Naive thymus-derived CD8-positive, alpha-beta T cell (primary cell): Measurements from ENCODE around the gene ANKRD53. TPM values are rescaled to one million over a fixed set of nuclear protein-coding genes. Genes with fewer than 3 reads are reported as not detected.
A peak's percentile ranks its signal among the peaks of the same experiment; 100 is the strongest.
"Not testable (repeated sequence)": the region's sequence is repeated elsewhere in the genome, so short reads cannot be mapped to it uniquely, and the experiment has no call there.

Source experiments
- ATAC-seq, 2 donors: fragments of 150-1000 bp; cut with Tn5 transposase in 1 of 2; sonication (Bioruptor Pico), chemical (Tn5 transposase) in 1 of 2; 1 replicate in 1 of 2; 2 replicates in 1 of 2; pipeline ENCODE4 v1.10.0; 2021; ENCODE audit warnings: mild to moderate bottlenecking in 2 of 2, moderate library complexity in 2 of 2
- POLR2A ChIA-PET: fragments of 350-600 bp; sonication (Branson Sonifier 250); formaldehyde crosslinking; loops from one replicate; lab custom pipeline; 2021; ENCODE audit warnings: antibody characterized with exemption; lab: Charles Lee
- DNase-seq, 10 donors: peaks; one replicate each; pipeline versions ENCODE4 v3.0.0 to v3.0.0-alpha.2; 2020 to 2022
- H3K27ac Mint-ChIP-seq, 10 donors: one replicate each; pipeline ENCODE4 v1.8.0; 2020 to 2022; ENCODE audit warnings: mild to moderate bottlenecking in 10 of 10, mixed read lengths in 10 of 10, moderate library complexity in 4 of 10, inconsistent platforms in 1 of 10
- H3K27me3 Mint-ChIP-seq, 5 donors: one replicate each; pipeline ENCODE4 v1.8.0; 2021 to 2022; ENCODE audit warnings: mixed read lengths in 5 of 5
- H3K36me3 Mint-ChIP-seq, 3 donors: one replicate each; pipeline ENCODE4 v1.8.0; 2020 to 2022; ENCODE audit warnings: mixed read lengths in 3 of 3, mild to moderate bottlenecking in 2 of 3, inconsistent platforms in 1 of 3
- H3K4me1 Mint-ChIP-seq, 4 donors: one replicate each; pipeline ENCODE4 v1.8.0; 2021 to 2022; ENCODE audit warnings: mixed read lengths in 4 of 4
- H3K4me3 Mint-ChIP-seq, 10 donors: one replicate each; pipeline ENCODE4 v1.8.0; 2020 to 2022; ENCODE audit warnings: mild to moderate bottlenecking in 10 of 10, mixed read lengths in 10 of 10, moderate library complexity in 6 of 10, inconsistent platforms in 1 of 10
- H3K9me3 Mint-ChIP-seq, 9 donors: one replicate each; pipeline ENCODE4 v1.8.0; 2020 to 2022; ENCODE audit warnings: mixed read lengths in 9 of 9, mild to moderate bottlenecking in 3 of 9, inconsistent platforms in 1 of 9, moderate library complexity in 1 of 9
- polyA plus RNA-seq, 3 donors: library from polyadenylated mRNA; unstranded; fragments of 300-500 nt; fragmentation: Illumina TruSeq; gene quantifications; one replicate each; pipeline ENCODE4 v1.2.3, GENCODE V29; 2021
- total RNA-seq, 8 experiments: library from RNA in 2 of 8; stranded (reverse) in 2 of 8; gene quantifications; one replicate each; pipeline ENCODE4 v1.2.3 and lab custom pipeline; 2021 to 2026

The ANKRD53 gene
- total and polyA plus RNA-seq, 5 experiments from 2014 or later: 1.3 to 1.6 TPM; not detected in 3

DNA sequence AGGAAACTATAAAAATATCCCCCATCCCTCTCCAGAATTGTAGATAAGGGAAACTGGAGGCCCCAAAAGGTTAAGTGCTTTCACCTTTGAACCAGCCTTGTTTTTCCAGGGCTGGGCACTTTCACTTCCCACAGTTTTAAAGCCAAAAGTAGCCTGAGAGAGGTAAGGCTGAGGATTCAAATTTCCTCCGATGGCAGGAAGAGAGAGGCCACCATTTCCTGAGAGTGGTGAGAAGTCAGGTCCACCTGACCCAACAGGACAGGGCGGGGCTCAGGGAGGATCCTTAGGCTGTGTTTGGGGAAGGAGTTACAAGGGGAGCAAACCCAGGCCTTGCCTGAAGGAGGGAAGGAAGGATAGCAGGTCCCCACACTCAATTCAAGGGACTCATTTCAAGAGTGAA, 20.9 kb downstream of the ANKRD53 start:
- Mint-ChIP-seq H3K27ac (peak overlapping the region in 1 of 10 donors; percentile 13), H3K9me3 (no peaks in the 10 kb centered on the region), H3K4me3 (no peak overlapping the region), H3K27me3 (peaks cover 0 to 3% (median 1%) of the 10 kb centered on the region in 5 donors), H3K4me1 (peaks cover 7 to 19% (median 12%) of the 10 kb centered on the region in 4 donors), H3K36me3 (no peaks in the 10 kb centered on the region)
- ATAC-seq (no peak), DNase-seq (no peak)
- POLR2A ChIA-PET: interaction anchor here (2.3 kb wide), 1 partner anchor 69 kb away, joined by 11 read pairs; the partner anchor contains the start of gene NAGK

- H3K27ac Mint-ChIP-seq, H3K9me3 Mint-ChIP-seq, H3K36me3 Mint-ChIP-seq, ATAC-seq, H3K27me3 Mint-ChIP-seq, DNase-seq: not testable (repeated sequence)
- Mint-ChIP-seq H3K4me1 (peaks cover 7 to 19% (median 12%) of the 10 kb centered on the region in 4 donors), H3K4me3 (peak overlapping the region in 1 of 10 donors; percentile 7)
- POLR2A ChIA-PET: interaction anchor here (0.9 to 2.3 kb wide), 2 partner anchors 10 to 68 kb away, joined by 3 to 11 read pairs; partner anchors contain the start of gene NAGK
Measured at GRCh38 chr2:70999931-71000330, 21.5 kb downstream of the ANKRD53 start.

GRCh38 chr2:71000780-71001591, 22.6 kb downstream of the ANKRD53 start:
- DNase-seq: peak; percentile 65 to 87 (median 78)
- Mint-ChIP-seq H3K27ac (peak overlapping the region in 9 of 10 donors; percentile 43 to 91 (median 80)), H3K9me3 (no peaks in the 10 kb centered on the region), H3K27me3 (peaks cover 1 to 8% (median 6%) of the 10 kb centered on the region in 5 donors), H3K36me3 (no peaks in the 10 kb centered on the region), H3K4me3 (peak overlapping the region; percentile 3 to 76 (median 53)), H3K4me1 (peaks cover 0 to 12% (median 7%) of the 10 kb centered on the region in 4 donors)
- POLR2A ChIA-PET: interaction anchor here (0.6 to 2.3 kb wide), 5 partner anchors 11 to 67 kb away, joined by 3 to 11 read pairs (median 3); partner anchors contain the start of genes ANKRD53 and NAGK
- peak; percentile 96 to 99 for ATAC-seq

- Mint-ChIP-seq H3K9me3 (no peaks in the 10 kb centered on the region), H3K4me3 (no peak overlapping the region), H3K27me3 (peaks cover 1 to 10% (median 6%) of the 10 kb centered on the region in 5 donors), H3K36me3 (no peaks in the 10 kb centered on the region), H3K4me1 (peaks cover 0 to 11% (median 7%) of the 10 kb centered on the region in 4 donors), H3K27ac (peak overlapping the region in 3 of 10 donors; percentile 20 to 91 (median 65))
- DNase-seq (no peak), ATAC-seq (no peak)
- POLR2A ChIA-PET: interaction anchor here (0.6 to 2.3 kb wide), 4 partner anchors 17 to 67 kb away, joined by 3 to 11 read pairs (median 5); partner anchors contain the start of genes ANKRD53 and NAGK
Measured at GRCh38 chr2:71001592-71001927, 23.1 kb downstream of the ANKRD53 start.

DNA sequence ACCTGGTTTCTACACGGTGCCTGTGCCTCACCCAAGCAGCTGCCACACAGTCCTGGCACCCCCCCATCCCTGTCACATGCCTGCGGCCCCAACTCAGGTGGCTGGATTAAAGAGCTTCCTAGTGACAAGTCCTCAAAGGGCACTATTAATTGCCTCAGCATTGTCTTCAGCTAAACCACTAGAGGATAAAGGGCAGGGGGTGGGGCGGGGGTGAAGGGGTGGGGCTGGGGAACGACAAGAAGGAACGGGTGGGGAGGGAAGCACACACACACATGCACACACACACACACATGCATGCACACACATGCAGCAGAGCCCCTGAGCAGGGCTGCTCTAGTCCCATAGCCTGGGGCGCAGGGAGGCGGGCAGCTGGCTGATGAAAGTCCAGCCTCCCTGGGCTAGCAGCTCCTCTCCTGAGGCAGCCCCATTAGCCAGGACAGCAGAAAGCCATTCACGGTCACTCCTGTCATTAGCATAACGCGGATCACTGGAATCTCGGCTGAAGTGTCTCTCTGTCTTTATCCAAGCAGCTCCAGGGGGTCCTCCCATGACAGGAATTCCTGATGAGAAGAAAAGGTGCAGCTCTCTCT, 23.6 kb downstream of the ANKRD53 start:
- Mint-ChIP-seq H3K4me3 (no peak overlapping the region), H3K9me3 (no peaks in the 10 kb centered on the region), H3K27ac (no peak overlapping the region), H3K4me1 (peaks cover 0 to 11% (median 7%) of the 10 kb centered on the region in 4 donors), H3K36me3 (no peaks in the 10 kb centered on the region), H3K27me3 (peaks cover 1 to 10% (median 6%) of the 10 kb centered on the region in 5 donors)
- ATAC-seq (no peak), DNase-seq (no peak)
- POLR2A ChIA-PET: interaction anchor here (0.9 to 1.4 kb wide), 2 partner anchors 17 to 24 kb away, joined by 3 to 7 read pairs; partner anchors contain the start of gene ANKRD53

GRCh38 chr2:71003396-71003795, 25.0 kb downstream of the ANKRD53 start:
- POLR2A ChIA-PET: no interaction called here
- peaks cover 5 to 13% (median 13%) of the 10 kb centered on the region in 5 donors for H3K27me3 Mint-ChIP-seq
- ATAC-seq (no peak), DNase-seq (no peak)
- H3K36me3 Mint-ChIP-seq: no peaks in the 10 kb centered on the region
- H3K9me3 Mint-ChIP-seq: no peaks in the 10 kb centered on the region
- peak overlapping the region in 1 of 10 donors; percentile 52 for H3K27ac Mint-ChIP-seq
- peaks cover 0 to 11% (median 7%) of the 10 kb centered on the region in 4 donors for H3K4me1 Mint-ChIP-seq
- no peak overlapping the region for H3K4me3 Mint-ChIP-seq

DNA sequence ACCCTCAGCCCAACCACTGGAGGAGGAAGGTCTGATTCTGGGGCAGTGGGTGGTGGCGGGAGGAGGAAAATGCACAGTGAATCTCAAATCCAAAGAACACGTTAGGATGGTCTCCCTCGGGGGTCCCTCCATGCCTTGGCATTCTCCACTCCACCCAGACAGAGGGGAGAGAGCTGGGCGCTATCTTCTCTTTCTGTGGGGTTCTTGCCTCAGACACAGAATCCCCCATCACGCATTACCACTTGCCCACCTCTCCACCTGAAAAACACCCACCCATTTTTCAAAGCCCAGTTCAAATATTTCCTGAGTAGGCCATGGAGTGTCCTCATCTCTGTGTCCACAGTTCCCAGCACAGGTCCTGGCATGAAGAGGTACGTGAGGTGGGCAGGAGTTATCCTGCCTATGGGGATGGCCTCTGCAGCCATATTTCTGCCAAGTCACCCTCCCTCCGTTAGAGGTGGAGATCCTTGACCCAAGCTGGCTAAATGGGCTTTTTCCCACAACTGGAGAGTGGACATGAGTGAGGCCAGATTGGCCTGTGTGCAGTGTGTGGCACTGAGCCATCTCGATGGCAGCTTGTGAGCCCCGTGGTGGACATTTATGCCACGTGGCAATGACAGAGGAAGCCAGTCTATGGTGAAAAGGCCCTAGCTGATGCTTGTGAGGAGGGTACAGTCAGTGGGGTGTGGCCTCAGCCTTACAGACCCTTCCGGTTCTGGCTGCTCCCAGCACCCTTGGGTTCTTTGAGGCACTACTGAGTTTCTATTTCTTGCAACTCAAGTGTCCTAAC, 25.7 kb downstream of the ANKRD53 start:
- Mint-ChIP-seq H3K4me1 (peaks cover 0 to 11% (median 7%) of the 10 kb centered on the region in 4 donors), H3K4me3 (no peak overlapping the region), H3K27me3 (peaks cover 7 to 21% (median 19%) of the 10 kb centered on the region in 5 donors), H3K36me3 (no peaks in the 10 kb centered on the region), H3K9me3 (no peaks in the 10 kb centered on the region), H3K27ac (no peak overlapping the region)
- POLR2A ChIA-PET: interaction anchor here (1.0 kb wide), 1 partner anchor 64 kb away, joined by 4 read pairs; the partner anchor contains the start of gene NAGK
- no peak for DNase-seq
- no peak for ATAC-seq

- peaks cover 0 to 1% (median 0%) of the 10 kb centered on the region in 3 donors for H3K36me3 Mint-ChIP-seq
- H3K27ac Mint-ChIP-seq: no peak overlapping the region
- H3K27me3 Mint-ChIP-seq: peaks cover 9 to 28% (median 23%) of the 10 kb centered on the region in 5 donors
- ATAC-seq: no peak
- H3K4me3 Mint-ChIP-seq: no peak overlapping the region
- H3K9me3 Mint-ChIP-seq: no peaks in the 10 kb centered on the region
- POLR2A ChIA-PET: interaction anchor here (1.0 kb wide), 1 partner anchor 63 kb away, joined by 4 read pairs; the partner anchor contains the start of gene NAGK
- no peak for DNase-seq
- H3K4me1 Mint-ChIP-seq: peaks cover 0 to 11% (median 5%) of the 10 kb centered on the region in 4 donors
Measured at GRCh38 chr2:71004857-71005256, 26.4 kb downstream of the ANKRD53 start.

GRCh38 chr2:71005271-71006202, 27.1 kb downstream of the ANKRD53 start:
- POLR2A ChIA-PET: interaction anchor here (1.0 kb wide), 1 partner anchor 63 kb away, joined by 4 read pairs; the partner anchor contains the start of gene NAGK
- H3K9me3 Mint-ChIP-seq: no peaks in the 10 kb centered on the region

GRCh38 chr2:71006323-71006722, 27.9 kb downstream of the ANKRD53 start:
- H3K4me1 Mint-ChIP-seq: peaks cover 0 to 2% (median under 1%) of the 10 kb centered on the region in 4 donors
- peaks cover 14 to 40% (median 31%) of the 10 kb centered on the region in 5 donors for H3K27me3 Mint-ChIP-seq
- H3K9me3 Mint-ChIP-seq: no peaks in the 10 kb centered on the region
- H3K27ac Mint-ChIP-seq: no peak overlapping the region
- POLR2A ChIA-PET: no interaction called here
- DNase-seq (no peak), ATAC-seq (no peak)
- H3K4me3 Mint-ChIP-seq: no peak overlapping the region
- H3K36me3 Mint-ChIP-seq: peaks cover 0 to 4% (median 0%) of the 10 kb centered on the region in 3 donors

More at GRCh38 chr2:71005271-71006202, 27.1 kb downstream of the ANKRD53 start:
- peak overlapping the region in 1 of 10 donors; percentile 47 for H3K27ac Mint-ChIP-seq
- H3K4me1 Mint-ChIP-seq: peaks cover 0 to 10% (median 5%) of the 10 kb centered on the region in 4 donors
- peaks cover 14 to 35% (median 30%) of the 10 kb centered on the region in 5 donors for H3K27me3 Mint-ChIP-seq
- ATAC-seq (no peak), DNase-seq (no peak)
- no peak overlapping the region for H3K4me3 Mint-ChIP-seq
- peaks cover 0 to 4% (median 0%) of the 10 kb centered on the region in 3 donors for H3K36me3 Mint-ChIP-seq
